NCI-H2196 (cell line): ENCODE measurements around the gene ABCA12.
A peak's percentile ranks its signal among the peaks of the same experiment; 100 is the strongest.

Source experiments
- DNase-seq: peaks from one replicate; lab custom pipeline; 2025; ENCODE audit not compliant: unreplicated experiment; lab: John Stamatoyannopoulos, UW

Gene ABCA12

GRCh38 chr2:214966420-214966819, 172.0 kb downstream of the ABCA12 start:
- DNase-seq, result no peak

- no peak for DNase-seq
Observed at GRCh38 chr2:214960677-214961076, 177.7 kb downstream of the ABCA12 start.

- no peak for DNase-seq
Observed at GRCh38 chr2:214946949-214947348, 191.5 kb downstream of the ABCA12 start.

- DNase-seq, result no peak
Observed at GRCh38 chr2:214934006-214934405, 204.4 kb downstream of the ABCA12 start.

GRCh38 chr2:214904634-214905033, 233.8 kb downstream of the ABCA12 start:
- no peak for DNase-seq

- DNase-seq, result no peak
Observed at GRCh38 chr2:214904176-214904575, 234.2 kb downstream of the ABCA12 start.

- no peak for DNase-seq
Observed at GRCh38 chr2:214902286-214902685, 236.1 kb downstream of the ABCA12 start.

- DNase-seq, result no peak
Observed at GRCh38 chr2:214899751-214900150, 238.7 kb downstream of the ABCA12 start.

- no peak for DNase-seq
Observed at GRCh38 chr2:214896274-214896673, 242.2 kb downstream of the ABCA12 start.

GRCh38 chr2:214895469-214895868, 243.0 kb downstream of the ABCA12 start:
- DNase-seq, result no peak

- no peak for DNase-seq
Observed at GRCh38 chr2:214889301-214889700, 249.1 kb downstream of the ABCA12 start.

GRCh38 chr2:214881647-214882202, 256.7 kb downstream of the ABCA12 start:
- DNase-seq, result peak; percentile 20
